H1 (cell line): Measurements from ENCODE around the gene CAPN1. TPM values are rescaled to one million over a fixed set of nuclear protein-coding genes. Genes with fewer than 3 reads are reported as not detected.

ENCODE experiments used
- CTCF ChIA-PET: fragments of 300-600 bp; sonication (Branson Sonifier 250); formaldehyde crosslinking; loops from one replicate; lab custom pipeline; 2021; ENCODE audit not compliant: partially characterized antibody; lab: Charles Lee
- POLR2A ChIA-PET: fragments of 300-600 bp; sonication (Branson Sonifier 250); formaldehyde crosslinking; loops from one replicate; lab custom pipeline; 2021; ENCODE audit warnings: inconsistent platforms; ENCODE audit not compliant: partially characterized antibody; lab: Charles Lee
- DNase-seq, 2 experiments: peaks; one replicate each; pipeline versions ENCODE4 v3.0.0 to v3.0.0-alpha.2; 2010 to 2022; ENCODE audit warnings: low spot score in 2 of 2, low read depth in 1 of 2, mixed read lengths in 1 of 2
- FAIRE-seq: peaks from 2 replicates; lab custom pipeline; 2011; peaks lifted over from hg19 to GRCh38; lab: Jason Lieb, UNC
- H2AFZ ChIP-seq: 2 replicates; pipeline ENCODE4 v1.8.1; 2012; ENCODE audit warnings: low read length, inconsistent platforms
- H2AK5ac ChIP-seq: 2 replicates; pipeline ENCODE4 v1.6.1; 2013; ENCODE audit warnings: low read depth, low read length
- H2BK120ac ChIP-seq: replicated peaks from 2 replicates; pipeline ENCODE3; 2013; ENCODE audit warnings: low read depth, low read length, inconsistent platforms
- H2BK12ac ChIP-seq: 2 replicates; pipeline ENCODE4 v1.6.1; 2013; ENCODE audit warnings: low read depth, low read length
- H2BK15ac ChIP-seq: 2 replicates; pipeline ENCODE4 v1.6.1; 2013; ENCODE audit warnings: low read length
- H2BK20ac ChIP-seq: 2 replicates; pipeline ENCODE4 v1.6.1; 2013; ENCODE audit warnings: low read length
- H2BK5ac ChIP-seq: 2 replicates; pipeline ENCODE4 v1.6.1; 2013; ENCODE audit warnings: low read depth, low read length
- H3K14ac ChIP-seq: 2 replicates; pipeline ENCODE4 v1.6.1; 2013; ENCODE audit warnings: inconsistent platforms; ENCODE audit not compliant: insufficient read length
- H3K18ac ChIP-seq: 2 replicates; pipeline ENCODE4 v1.6.1; 2013; ENCODE audit warnings: low read length; ENCODE audit errors: extremely low read depth
- H3K23ac ChIP-seq: 2 replicates; pipeline ENCODE4 v1.6.1; 2013; ENCODE audit warnings: inconsistent platforms; ENCODE audit not compliant: insufficient read length
- H3K23me2 ChIP-seq: 2 replicates; pipeline ENCODE4 v1.6.1; 2013; ENCODE audit warnings: low read depth, low read length
- H3K27ac ChIP-seq: 2 replicates; pipeline ENCODE4 v1.6.1; 2011; ENCODE audit warnings: low read depth, low read length, inconsistent platforms
- H3K27me3 ChIP-seq, 4 experiments: replicated peaks in 1 of 4; 1 replicate in 1 of 4; 2 replicates in 3 of 4; pipeline versions ENCODE4 v1.6.1 to v1.8.1; 2011 to 2013; ENCODE audit warnings: low read length in 3 of 4, mild to moderate bottlenecking in 3 of 4, inconsistent platforms in 2 of 4, mixed read lengths in 2 of 4, moderate library complexity in 1 of 4; ENCODE audit not compliant: control insufficient read depth in 3 of 4, insufficient read depth in 3 of 4; ENCODE audit errors: extremely low read depth in 1 of 4
- H3K36me3 ChIP-seq, 4 experiments: 2 replicates each; pipeline versions ENCODE4 v1.6.1 to v1.8.1; 2011 to 2013; ENCODE audit warnings: mild to moderate bottlenecking in 4 of 4, low read length in 3 of 4, moderate library complexity in 2 of 4, control low read depth in 1 of 4, inconsistent platforms in 1 of 4; ENCODE audit not compliant: insufficient read depth in 4 of 4, control insufficient read depth in 2 of 4
- H3K4ac ChIP-seq: replicated peaks from 2 replicates; pipeline ENCODE3; 2013; ENCODE audit warnings: low read length, low read depth, mixed read lengths, inconsistent platforms; ENCODE audit not compliant: insufficient read length
- H3K4me1 ChIP-seq, 4 experiments: replicated peaks in 1 of 4; 1 replicate in 1 of 4; 2 replicates in 3 of 4; pipeline versions ENCODE4 v1.6.1 to v1.8.1; 2011 to 2013; ENCODE audit warnings: low read length in 3 of 4, inconsistent platforms in 2 of 4, mixed read lengths in 1 of 4; ENCODE audit not compliant: insufficient read depth in 4 of 4, control insufficient read depth in 3 of 4
- H3K4me2 ChIP-seq, 2 experiments: 2 replicates each; pipeline versions ENCODE4 v1.6.1 to v1.8.1; 2011 to 2013; ENCODE audit warnings: low read depth in 2 of 2, low read length in 2 of 2, control low read depth in 1 of 2, inconsistent platforms in 1 of 2, mild to moderate bottlenecking in 1 of 2; ENCODE audit not compliant: insufficient read depth in 1 of 2
- H3K4me3 ChIP-seq, 4 experiments: fragments of 200-600, 300-600 bp in 1 of 4; sonication (generic), shearing (Covaris generic), sonication (Bioruptor Twin) in 1 of 4; 2 replicates each; pipeline versions ENCODE4 v1.5.1 to v1.8.1; 2011 to 2016; ENCODE audit warnings: low read length in 4 of 4, low read depth in 3 of 4, control low read depth in 2 of 4, inconsistent platforms in 2 of 4, mild to moderate bottlenecking in 2 of 4, mixed read lengths in 1 of 4, moderate library complexity in 1 of 4; ENCODE audit not compliant: insufficient read depth in 2 of 4; ENCODE audit errors: extremely low read depth in 1 of 4
- H3K56ac ChIP-seq: replicated peaks from 2 replicates; pipeline ENCODE3; 2013; ENCODE audit warnings: low read depth, mild to moderate bottlenecking, mixed read lengths, low read length, inconsistent platforms; ENCODE audit not compliant: insufficient read length
- H3K79me1 ChIP-seq: 2 replicates; pipeline ENCODE4 v1.6.1; 2013; ENCODE audit warnings: low read depth, low read length, control low read depth
- H3K79me2 ChIP-seq, 2 experiments: 2 replicates each; pipeline versions ENCODE4 v1.6.1 to v1.8.1; 2012 to 2013; ENCODE audit warnings: low read length in 2 of 2, mild to moderate bottlenecking in 2 of 2, inconsistent platforms in 1 of 2; ENCODE audit not compliant: insufficient read depth in 2 of 2, control insufficient read depth in 1 of 2
- H3K9ac ChIP-seq, 4 experiments: replicated peaks in 1 of 4; 1 replicate in 1 of 4; 2 replicates in 3 of 4; pipeline versions ENCODE4 v1.6.1 to v1.8.1; 2011 to 2013; ENCODE audit warnings: low read depth in 3 of 4, low read length in 3 of 4, control low read depth in 2 of 4, mild to moderate bottlenecking in 2 of 4, moderate library complexity in 2 of 4, inconsistent platforms in 1 of 4; ENCODE audit errors: extremely low read depth in 1 of 4
- H3K9me3 ChIP-seq, 2 experiments: 2 replicates each; pipeline versions ENCODE4 v1.6.1 to v1.8.1; 2012 to 2013; ENCODE audit warnings: mild to moderate bottlenecking in 2 of 2, moderate library complexity in 2 of 2, control low read depth in 1 of 2, inconsistent platforms in 1 of 2, low read depth in 1 of 2, low read length in 1 of 2, mixed read lengths in 1 of 2; ENCODE audit not compliant: insufficient read depth in 2 of 2
- H4K20me1 ChIP-seq, 2 experiments: replicated peaks in 1 of 2; 2 replicates each; pipeline versions ENCODE3 to v1.8.1; 2011 to 2013; ENCODE audit warnings: inconsistent platforms in 2 of 2, low read length in 2 of 2, mild to moderate bottlenecking in 1 of 2; ENCODE audit not compliant: insufficient read depth in 2 of 2, control insufficient read depth in 1 of 2
- H4K5ac ChIP-seq: 2 replicates; pipeline ENCODE4 v1.6.1; 2013; ENCODE audit warnings: low read length, low read depth, mixed read lengths, inconsistent platforms; ENCODE audit not compliant: insufficient read length
- H4K8ac ChIP-seq: 2 replicates; pipeline ENCODE4 v1.8.0; 2013; ENCODE audit warnings: mild to moderate bottlenecking, moderate library complexity, low read length, inconsistent platforms; ENCODE audit not compliant: insufficient read depth; ENCODE audit errors: extremely low read depth
- H4K91ac ChIP-seq: replicated peaks from 2 replicates; pipeline ENCODE3; 2013; ENCODE audit warnings: low read length, mixed read lengths, inconsistent platforms; ENCODE audit not compliant: insufficient read length
- CHD1 ChIP-seq: IDR thresholded peaks from 2 replicates; pipeline ENCODE4 v1.6.1; 2012; ENCODE audit warnings: low read depth, low read length, improper control_type of control experiment
- EGR1 ChIP-seq: IDR thresholded peaks from 2 replicates; pipeline ENCODE4 v1.6.1; 2011; ENCODE audit warnings: low read depth, low read length, borderline replicate concordance
- GTF2F1 ChIP-seq: IDR thresholded peaks from 2 replicates; pipeline ENCODE4 v1.6.1; 2012; ENCODE audit warnings: low read depth, low read length, improper control_type of control experiment, borderline replicate concordance
- NRF1 ChIP-seq: IDR thresholded peaks from 2 replicates; pipeline ENCODE4 v1.6.1; 2011; ENCODE audit warnings: mild to moderate bottlenecking, low read depth, low read length, improper control_type of control experiment
- POLR2A ChIP-seq, 2 experiments: IDR thresholded peaks; 1 replicate in 1 of 2; 2 replicates in 1 of 2; pipeline ENCODE4 v1.6.1; 2011; ENCODE audit warnings: low read depth in 2 of 2, low read length in 2 of 2, mild to moderate bottlenecking in 2 of 2; ENCODE audit errors: control extremely low read depth in 1 of 2
- RAD21 ChIP-seq, 2 experiments: IDR thresholded peaks in 1 of 2; conservative IDR thresholded peaks in 1 of 2; 2 replicates each; pipeline ENCODE4 v1.6.1; 2011; ENCODE audit warnings: low read depth in 2 of 2, low read length in 2 of 2, improper control_type of control experiment in 1 of 2, inconsistent platforms in 1 of 2, mild to moderate bottlenecking in 1 of 2, moderate library complexity in 1 of 2
- RBBP5 ChIP-seq: IDR thresholded peaks from 2 replicates; pipeline ENCODE4 v1.7.1; 2012; ENCODE audit warnings: low read depth, mild to moderate bottlenecking, inconsistent platforms, low read length, moderate library complexity, borderline replicate concordance
- SIRT6 ChIP-seq: IDR thresholded peaks from one replicate; pipeline ENCODE4 v1.7.1; 2012; ENCODE audit warnings: low read length, inconsistent platforms
- SUZ12 ChIP-seq: fragments of 200-600 bp; sonication (generic); IDR thresholded peaks from 2 replicates; pipeline ENCODE4 v1.6.1; 2012; ENCODE audit warnings: mild to moderate bottlenecking, inconsistent platforms, low read length, moderate library complexity, mixed read lengths
- TEAD4 ChIP-seq: IDR thresholded peaks from 2 replicates; pipeline ENCODE4 v1.6.1; 2012; ENCODE audit warnings: low read depth, low read length, inconsistent platforms, mixed read lengths
- WGBS, 2 experiments: shearing (Covaris generic) in 1 of 2; methylation state at CpG; one replicate each; pipeline versions ENCODE4 v1.1.6 to v1.1.7; 2013 to 2015; ENCODE audit warnings: low lambda C conversion rate in 2 of 2, mixed read lengths in 2 of 2, inconsistent platforms in 1 of 2, low coverage in 1 of 2, missing lambda C conversion rate in 1 of 2; ENCODE audit not compliant: insufficient replicate concordance in 2 of 2, insufficient coverage in 1 of 2, insufficient read length in 1 of 2; ENCODE audit errors: extremely low coverage in 1 of 2, missing lambda C conversion rate in 1 of 2; 5-methylcytosine and 5-hydroxymethylcytosine counted together
- polyA plus RNA-seq, 7 experiments: library from polyadenylated mRNA; depleted of rRNA in 3 of 7; stranded (reverse) in 5 of 7; unstranded in 2 of 7; fragments of >200 nt in 5 of 7; fragments of 200-250 nt in 2 of 7; gene quantifications; 1 replicate in 5 of 7; 2 replicates in 1 of 7; 4 replicates in 1 of 7; pipeline versions ENCODE4 v1.2.1 to v1.2.3, GENCODE V29; 2011 to 2013; ENCODE audit warnings: missing spikeins in 2 of 7, mixed read lengths in 2 of 7
- total RNA-seq: library from RNA; stranded (reverse); fragmentation: NEBNext Ultra II Directional; extraction: Animal tissue kit (Norgen Biotek cat#: 25700); gene quantifications from 2 replicates; pipeline ENCODE4 v1.2.1, GENCODE V29; 2021
- TF ChIP-seq, protein P1 (sequence below): IDR thresholded peaks from 2 replicates; pipeline ENCODE4 v1.6.1; 2011; ENCODE audit warnings: low read length, improper control_type of control experiment
- TF ChIP-seq, protein P2 (sequence below): IDR thresholded peaks from 2 replicates; pipeline ENCODE4 v1.6.1; 2012; ENCODE audit warnings: inconsistent platforms

Gene CAPN1
- total and polyA plus RNA-seq, 2 of the 8 experiments (the other 6 are each of a cell fraction or from before 2014, with no cell fraction given): 194 to 233 TPM

DNA sequence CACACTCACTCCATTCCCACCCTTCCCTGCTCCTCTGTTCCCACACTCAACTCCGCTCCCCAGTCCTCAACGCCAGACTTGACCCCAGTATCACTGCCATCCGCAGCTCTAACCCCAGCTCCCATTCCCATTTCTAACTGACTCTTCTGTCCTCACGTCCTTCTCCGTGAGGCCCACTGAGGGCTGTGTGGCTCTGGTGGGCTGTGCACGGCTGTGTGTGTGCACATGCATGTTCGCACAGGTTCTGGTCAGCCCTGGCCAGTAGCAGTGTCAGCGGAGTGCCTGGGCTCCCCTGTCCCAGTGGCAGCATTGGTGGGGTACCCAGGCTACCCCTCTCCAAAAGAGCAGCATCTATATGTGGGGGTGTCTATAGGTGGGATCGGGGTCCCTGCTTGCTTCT, 5.0 kb downstream of the CAPN1 start:
- Histone ChIP-seq H2BK15ac (peak overlapping the region; percentile 53), H4K5ac (peak overlapping the region; percentile 38), H3K36me3 (peaks cover 19 to 60% (median 34%) of the 10 kb centered on the region in 4 experiments), H3K4ac (peak overlapping the region; percentile 81), H3K79me2 (peaks cover 0 to 13% of the 10 kb centered on the region in 2 experiments; a peak in 2 of 4 replicates), H3K4me3 (no peak overlapping the region), H2BK5ac (peak overlapping the region; percentile 84), H3K23me2 (peaks cover 7% of the 10 kb centered on the region), H4K20me1 (peaks cover 2 to 5% of the 10 kb centered on the region in 2 experiments), H2BK12ac (no peak overlapping the region), H2AFZ (no peak overlapping the region), H3K18ac (peak overlapping the region; percentile 62), H3K4me2 (no peak overlapping the region), H3K27ac (no peak overlapping the region), H3K27me3 (no peaks in the 10 kb centered on the region), H3K56ac (no peak overlapping the region), H3K14ac (no peak overlapping the region), H3K9me3 (no peaks in the 10 kb centered on the region), H2AK5ac (peak overlapping the region; percentile 82), H2BK120ac (peak overlapping the region; percentile 27), H3K79me1 (peaks cover 12% of the 10 kb centered on the region; the same call in 1 of the 2 replicates), H3K23ac (no peak overlapping the region), H3K9ac (no peak overlapping the region), H4K8ac (peak overlapping the region; percentile 6; the same call in 1 of the 2 replicates), H2BK20ac (no peak overlapping the region), H4K91ac (peak overlapping the region; percentile 34), H3K4me1 (peaks cover 7 to 38% (median 26%) of the 10 kb centered on the region in 4 experiments)
- 96% methylated on average over 9 of the region's 9 CpGs; no CpG with 5 or more reads in 1 of the 2 experiments for WGBS, 2 experiments
- FAIRE-seq (no peak), DNase-seq (no peak)
- CTCF ChIA-PET: interaction anchor here (1.0 to 7.3 kb wide), 11 partner anchors 10 to 129 kb away, joined by 3 to 47 read pairs (median 6); partner anchors contain the start of gene CDC42EP2
- POLR2A ChIA-PET: interaction anchor here (1.1 to 1.6 kb wide), 10 partner anchors 10 to 74 kb away, joined by 3 to 9 read pairs (median 5); partner anchors contain the start of genes FAU, MRPL49 and ZNHIT2
- TF ChIP-seq RAD21 (IDR thresholded peaks at IDR 0.05 in 1 of 2, conservative IDR thresholded peaks at IDR 0.05 in 1 of 2; ENCODE audit: low read depth in 2 of 2, low read length in 2 of 2) (no peak), NRF1 (no peak), GTF2F1 (no peak), POLR2A (IDR thresholded peaks at IDR 0.05; ENCODE audit: control extremely low read depth in 1 of 2, low read depth in 2 of 2, low read length in 2 of 2) (no peak), SUZ12 (no peak), RBBP5 (no peak), CHD1 (no peak), TEAD4 (no peak), SIRT6 (no peak), EGR1 (no peak)
- TF ChIP-seq, protein P1, sequence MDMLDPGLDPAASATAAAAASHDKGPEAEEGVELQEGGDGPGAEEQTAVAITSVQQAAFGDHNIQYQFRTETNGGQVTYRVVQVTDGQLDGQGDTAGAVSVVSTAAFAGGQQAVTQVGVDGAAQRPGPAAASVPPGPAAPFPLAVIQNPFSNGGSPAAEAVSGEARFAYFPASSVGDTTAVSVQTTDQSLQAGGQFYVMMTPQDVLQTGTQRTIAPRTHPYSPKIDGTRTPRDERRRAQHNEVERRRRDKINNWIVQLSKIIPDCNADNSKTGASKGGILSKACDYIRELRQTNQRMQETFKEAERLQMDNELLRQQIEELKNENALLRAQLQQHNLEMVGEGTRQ: no peak
- TF ChIP-seq, protein P2, sequence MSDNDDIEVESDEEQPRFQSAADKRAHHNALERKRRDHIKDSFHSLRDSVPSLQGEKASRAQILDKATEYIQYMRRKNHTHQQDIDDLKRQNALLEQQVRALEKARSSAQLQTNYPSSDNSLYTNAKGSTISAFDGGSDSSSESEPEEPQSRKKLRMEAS: no peak
